PC-3 (cell line): ENCODE data around the gene RTKN. TPM values are rescaled to one million over a fixed set of nuclear protein-coding genes. Genes with fewer than 3 reads are reported as not detected.

Source experiments
- total RNA-seq: library from RNA; depleted of rRNA; stranded (reverse); fragments of >200 nt; gene quantifications from 2 replicates; pipeline ENCODE4 v1.2.3, GENCODE V29; 2014; rRNA removed

The RTKN gene
- total RNA-seq, 1 experiment from 2014 or later = 90.5 TPM

Other genes starting within 250 kb of the RTKN start
- gene MTHFD2, start 243.3 kb downstream of the RTKN start, total RNA-seq = 115 and 118 TPM in 2 replicates
- 0.40 and 2.4 TPM in 2 replicates for gene SLC4A5, start 98.5 kb downstream of the RTKN start, total RNA-seq
- gene DCTN1, start 61.6 kb downstream of the RTKN start, total RNA-seq = 67.8 and 91.0 TPM in 2 replicates
- gene C2orf81, start 20.3 kb downstream of the RTKN start, total RNA-seq = 1.6 and 2.4 TPM in 2 replicates
- gene WDR54, start 20.2 kb downstream of the RTKN start, total RNA-seq = 38.8 and 41.0 TPM in 2 replicates
- gene INO80B, start 13.2 kb upstream of the RTKN start, total RNA-seq = 26.2 and 34.6 TPM in 2 replicates
- 57.5 and 64.4 TPM in 2 replicates for gene WBP1, start 16.5 kb upstream of the RTKN start, total RNA-seq
- gene MOGS, start 23.4 kb upstream of the RTKN start, total RNA-seq = 60.6 and 70.1 TPM in 2 replicates
- 86.9 and 102 TPM in 2 replicates for gene MRPL53, start 30.7 kb upstream of the RTKN start, total RNA-seq
- 14.7 and 21.1 TPM in 2 replicates for gene CCDC142, start 41.1 kb upstream of the RTKN start, total RNA-seq
- 21.1 and 21.4 TPM in 2 replicates for gene TTC31, start 41.1 kb upstream of the RTKN start, total RNA-seq
- not detected in 2 replicates for gene LBX2, start 57.7 kb upstream of the RTKN start, total RNA-seq
- 31.2 and 35.7 TPM in 2 replicates for gene PCGF1, start 65.8 kb upstream of the RTKN start, total RNA-seq
- gene TLX2, start 72.5 kb upstream of the RTKN start, total RNA-seq = 3.1 and 3.4 TPM in 2 replicates
- 0.07 and 0.63 TPM in 2 replicates for gene DQX1, start 84.3 kb upstream of the RTKN start, total RNA-seq
- 218 and 233 TPM in 2 replicates for gene AUP1, start 87.8 kb upstream of the RTKN start, total RNA-seq
- 71.8 and 77.5 TPM in 2 replicates for gene HTRA2, start 88.0 kb upstream of the RTKN start, total RNA-seq
- 5.8 and 12.4 TPM in 2 replicates for gene LOXL3, start 112.0 kb upstream of the RTKN start, total RNA-seq
- gene DOK1, start 112.8 kb upstream of the RTKN start, total RNA-seq = 4.7 and 6.0 TPM in 2 replicates
- gene M1AP, start 206.4 kb upstream of the RTKN start, total RNA-seq = not detected in 2 replicates
- 7.6 and 13.9 TPM in 2 replicates for gene SEMA4F, start 212.3 kb upstream of the RTKN start, total RNA-seq